NCI-H2107 treated with DMSO at 0.1 percent for 48 hours (cell line): ENCODE measurements around the gene TEAD1.

ENCODE experiments used
- DNase-seq: peaks from one replicate; lab custom pipeline; 2025; ENCODE audit not compliant: unreplicated experiment; lab: John Stamatoyannopoulos, UW

TEAD1 gene

DNA sequence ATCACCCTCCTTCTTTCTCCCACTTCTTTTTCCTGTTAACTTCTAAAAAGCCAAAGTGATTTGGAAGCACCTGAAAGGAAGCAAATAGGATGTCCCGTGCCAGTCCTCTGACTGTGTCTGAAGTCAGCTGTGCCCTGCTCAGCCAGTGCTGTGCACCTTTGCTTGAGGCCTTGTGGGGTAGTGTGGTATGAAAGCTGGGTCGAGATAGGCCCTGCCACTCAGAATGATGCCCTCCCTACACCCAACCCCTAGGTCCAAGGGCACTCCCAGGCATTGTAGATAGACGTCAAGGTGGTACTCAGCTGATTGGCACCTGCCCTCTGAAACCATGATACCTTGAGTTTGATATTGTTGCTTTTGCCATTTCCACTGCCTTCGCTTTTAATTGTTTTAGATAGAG, 251.3 kb downstream of the TEAD1 start:
- DNase-seq, result no peak

GRCh38 chr11:12927221-12927620, 253.0 kb downstream of the TEAD1 start:
- DNase-seq, result no peak

DNA sequence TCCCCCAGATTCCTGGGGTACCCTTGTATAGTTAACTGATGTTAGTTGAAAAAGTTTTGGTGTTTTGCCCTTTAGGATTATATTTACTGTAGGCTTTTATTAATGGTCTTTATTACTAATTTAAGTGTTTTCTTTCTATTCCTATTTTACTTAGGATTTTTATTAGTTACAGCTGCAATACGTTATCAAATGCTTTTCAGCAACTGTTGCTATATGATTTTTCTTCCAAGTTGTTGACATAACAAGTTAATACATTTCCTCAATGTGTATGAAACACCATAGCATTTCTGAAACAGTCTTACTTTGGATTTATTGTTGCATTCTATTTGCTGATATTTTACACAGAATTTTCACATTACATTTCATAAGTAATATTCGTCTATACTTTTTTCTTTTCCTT, 253.7 kb downstream of the TEAD1 start:
- DNase-seq, result no peak

GRCh38 chr11:12930850-12931249, 256.6 kb downstream of the TEAD1 start:
- DNase-seq, result no peak

GRCh38 chr11:12932485-12932884, 258.3 kb downstream of the TEAD1 start:
- no peak for DNase-seq

GRCh38 chr11:12936200-12936599, 262.0 kb downstream of the TEAD1 start:
- no peak for DNase-seq

DNA sequence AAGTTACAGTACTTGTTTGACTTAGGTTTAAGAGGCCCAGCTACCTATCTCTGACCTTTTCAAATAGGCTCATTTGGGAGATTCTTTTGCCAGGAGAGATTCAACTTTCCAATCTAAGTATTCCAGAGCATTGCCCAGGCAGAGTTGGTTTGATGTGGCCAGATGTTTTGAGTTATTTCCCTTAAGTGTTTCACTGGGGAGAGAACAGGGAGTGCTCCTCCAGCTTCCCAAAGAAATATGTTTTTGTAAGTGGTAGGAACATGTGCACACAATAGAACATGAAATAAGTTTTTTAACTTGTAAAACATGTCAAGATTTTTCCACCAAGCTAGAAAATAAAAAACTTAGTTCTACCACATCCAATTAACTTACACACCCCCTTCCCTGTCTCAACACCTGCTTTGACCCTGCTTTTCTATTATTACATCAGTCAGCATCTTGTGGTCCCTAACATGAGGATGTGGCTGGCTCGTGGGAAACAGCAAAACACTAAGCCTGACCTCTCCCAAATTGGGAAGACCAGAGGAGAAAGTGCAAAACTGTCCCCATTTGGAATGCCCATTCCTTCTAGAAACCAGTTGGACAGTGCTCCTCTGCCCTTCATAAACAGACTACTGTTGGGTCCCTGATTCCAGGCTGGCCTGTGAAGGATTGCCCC, 264.5 kb downstream of the TEAD1 start:
- no peak for DNase-seq

DNA sequence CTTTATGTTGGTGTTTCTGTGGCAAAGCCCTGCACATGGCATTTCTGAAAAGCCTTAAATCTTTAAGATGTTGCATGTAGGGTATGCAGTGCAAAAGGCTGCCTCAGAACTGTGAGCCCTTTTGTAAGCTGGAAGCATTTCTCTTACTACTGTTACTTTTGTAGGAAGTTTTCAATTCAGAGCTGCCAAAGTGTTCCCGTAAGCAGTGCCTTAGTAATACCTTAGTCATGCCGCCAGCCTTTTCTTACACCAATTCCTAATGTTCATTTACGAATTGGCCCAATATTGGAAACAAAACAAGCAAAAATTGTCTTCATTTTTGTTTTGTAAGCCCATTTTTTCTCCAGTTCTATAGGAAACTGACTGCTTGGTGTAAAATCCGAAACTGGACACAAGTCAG, 267.4 kb downstream of the TEAD1 start:
- no peak for DNase-seq

DNA sequence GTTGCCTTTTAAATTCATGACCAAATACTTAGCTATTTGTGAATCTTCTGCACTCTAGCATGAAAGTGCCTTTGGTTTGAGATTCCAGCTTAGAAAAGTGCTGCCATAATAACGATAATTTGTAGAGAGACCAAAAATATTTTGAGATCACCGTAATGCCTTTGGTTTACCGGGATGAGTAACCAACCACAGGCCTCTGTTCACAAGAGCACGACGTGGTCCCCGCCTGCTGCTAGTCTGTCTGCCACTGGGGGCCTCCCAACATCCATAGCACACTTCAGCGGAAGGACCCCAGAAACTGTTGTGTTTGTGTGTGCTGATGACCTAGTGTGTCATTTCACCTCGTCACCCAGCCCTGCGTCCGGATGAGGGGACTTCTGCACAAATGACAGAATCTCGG, 267.9 kb downstream of the TEAD1 start:
- no peak for DNase-seq

DNA sequence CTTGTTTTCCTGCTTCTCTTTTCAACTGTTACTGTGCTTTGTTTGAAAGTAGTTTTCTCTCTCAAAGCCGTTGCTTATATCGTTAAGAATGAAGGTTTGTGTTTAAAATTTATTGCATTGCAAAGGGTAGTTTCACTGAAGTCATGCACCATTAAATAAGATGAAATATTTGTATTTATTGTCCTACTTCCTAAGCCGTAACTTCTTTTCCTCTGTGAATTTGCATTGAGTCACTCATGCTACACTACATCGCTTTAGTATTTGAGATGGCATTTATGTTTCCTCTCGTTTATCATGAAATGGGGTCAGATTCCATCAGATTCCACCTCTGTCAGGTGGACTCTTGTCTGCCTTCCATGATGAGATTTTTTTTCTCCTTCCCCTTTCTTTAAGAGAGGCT, 269.1 kb downstream of the TEAD1 start:
- no peak for DNase-seq

GRCh38 chr11:12944889-12945288, 270.7 kb downstream of the TEAD1 start:
- DNase-seq, result no peak

DNA sequence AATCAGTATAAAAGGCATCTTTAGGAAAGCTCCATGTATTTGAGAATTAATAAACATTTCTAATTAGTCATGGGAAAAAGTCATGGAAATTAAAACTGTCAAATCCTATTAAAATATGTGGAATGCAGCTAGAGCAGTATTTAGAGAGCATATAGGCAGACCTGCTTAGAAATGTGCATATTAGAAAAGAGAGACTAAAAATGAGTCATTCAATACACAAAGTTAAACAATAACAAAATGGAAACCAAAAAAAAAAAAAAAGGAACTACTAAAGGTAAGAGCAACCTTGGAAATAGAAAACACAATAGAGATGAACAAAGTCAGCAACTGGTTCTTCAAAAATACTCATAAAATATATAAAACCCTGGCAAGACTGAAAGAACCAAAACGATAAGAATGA, 275.2 kb downstream of the TEAD1 start:
- DNase-seq, result no peak

DNA sequence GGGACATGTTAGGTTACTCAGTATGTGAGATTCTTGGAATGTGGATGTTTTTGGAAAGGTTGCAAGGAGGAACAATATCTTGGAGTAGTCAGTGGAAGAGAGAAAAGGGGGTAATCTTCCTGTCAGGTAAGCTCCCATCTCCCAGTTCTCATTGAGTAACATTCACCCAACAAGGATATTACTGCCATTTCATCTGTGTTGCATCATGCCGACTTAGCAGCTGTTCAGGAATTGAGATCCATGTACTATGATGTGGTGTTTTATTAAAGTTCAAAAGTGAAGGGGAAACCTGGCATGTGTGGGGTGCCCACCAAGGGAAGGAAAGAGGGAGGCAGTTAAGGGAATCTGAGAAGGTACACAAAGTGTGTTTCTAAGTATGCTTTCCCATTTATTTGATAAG, 276.4 kb downstream of the TEAD1 start:
- DNase-seq, result no peak

DNA sequence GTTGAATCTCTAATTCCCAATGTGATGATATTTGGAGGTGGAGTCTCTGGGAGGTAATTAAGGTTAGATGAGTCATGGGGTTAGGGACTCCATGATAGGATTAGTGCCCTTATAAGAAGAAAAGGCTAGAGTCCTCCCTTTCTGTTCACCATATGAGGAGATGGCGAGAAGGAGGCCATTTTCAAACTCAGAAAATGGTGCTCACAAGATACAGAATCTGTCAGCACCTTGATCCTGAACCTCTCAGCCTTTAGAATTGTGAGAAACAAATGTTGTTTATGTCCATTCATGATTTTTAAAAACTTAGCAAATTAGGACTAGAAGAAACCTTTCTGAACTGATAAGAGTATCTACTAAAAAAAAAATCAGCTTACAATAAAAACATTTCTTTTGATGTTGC, 277.2 kb downstream of the TEAD1 start:
- no peak for DNase-seq

- DNase-seq, result no peak
Measured at GRCh38 chr11:12952094-12952493, 277.9 kb downstream of the TEAD1 start.

DNA sequence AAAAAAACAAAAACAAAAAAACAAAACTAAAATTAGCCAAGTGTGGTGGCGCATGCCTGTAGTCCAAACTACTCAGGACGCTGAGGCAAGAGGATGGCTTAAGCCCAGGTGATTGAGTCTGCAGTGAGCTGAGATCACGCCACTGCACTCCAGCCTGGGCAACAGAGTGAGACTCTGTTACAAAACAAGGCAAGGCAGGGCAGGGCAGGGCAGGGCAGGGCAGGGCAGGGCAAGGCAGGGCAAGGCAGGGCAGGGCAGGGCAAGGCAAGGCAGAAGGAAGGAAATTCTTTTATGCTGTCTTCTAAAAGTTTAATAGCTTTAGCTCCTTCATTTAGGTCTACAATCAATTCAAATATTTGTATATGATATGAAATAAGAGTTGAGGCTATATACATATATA, 284.8 kb downstream of the TEAD1 start:
- no peak for DNase-seq

GRCh38 chr11:12961615-12962014, 287.4 kb downstream of the TEAD1 start:
- no peak for DNase-seq

GRCh38 chr11:12962306-12962705, 288.1 kb downstream of the TEAD1 start:
- DNase-seq, result no peak

DNA sequence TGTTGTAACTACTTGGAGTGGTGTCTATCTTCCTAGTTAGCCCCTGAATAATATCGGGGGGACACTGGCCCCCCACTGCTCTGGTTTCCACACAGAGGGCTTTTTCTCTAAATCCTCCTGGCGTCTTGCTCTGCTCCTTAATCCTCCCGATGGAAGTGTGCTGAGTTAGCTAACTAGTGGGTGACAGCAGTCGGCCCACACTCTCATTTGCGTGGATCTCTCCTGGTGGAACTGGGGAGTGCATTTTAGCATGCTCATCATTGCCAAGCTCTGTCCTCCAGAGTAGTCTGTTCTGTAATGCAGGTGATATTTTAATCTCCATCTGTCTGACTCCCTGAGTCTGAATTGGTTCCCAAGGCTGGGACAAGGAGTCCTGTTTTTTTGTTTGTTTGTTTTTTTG, 288.8 kb downstream of the TEAD1 start:
- DNase-seq, result no peak

DNA sequence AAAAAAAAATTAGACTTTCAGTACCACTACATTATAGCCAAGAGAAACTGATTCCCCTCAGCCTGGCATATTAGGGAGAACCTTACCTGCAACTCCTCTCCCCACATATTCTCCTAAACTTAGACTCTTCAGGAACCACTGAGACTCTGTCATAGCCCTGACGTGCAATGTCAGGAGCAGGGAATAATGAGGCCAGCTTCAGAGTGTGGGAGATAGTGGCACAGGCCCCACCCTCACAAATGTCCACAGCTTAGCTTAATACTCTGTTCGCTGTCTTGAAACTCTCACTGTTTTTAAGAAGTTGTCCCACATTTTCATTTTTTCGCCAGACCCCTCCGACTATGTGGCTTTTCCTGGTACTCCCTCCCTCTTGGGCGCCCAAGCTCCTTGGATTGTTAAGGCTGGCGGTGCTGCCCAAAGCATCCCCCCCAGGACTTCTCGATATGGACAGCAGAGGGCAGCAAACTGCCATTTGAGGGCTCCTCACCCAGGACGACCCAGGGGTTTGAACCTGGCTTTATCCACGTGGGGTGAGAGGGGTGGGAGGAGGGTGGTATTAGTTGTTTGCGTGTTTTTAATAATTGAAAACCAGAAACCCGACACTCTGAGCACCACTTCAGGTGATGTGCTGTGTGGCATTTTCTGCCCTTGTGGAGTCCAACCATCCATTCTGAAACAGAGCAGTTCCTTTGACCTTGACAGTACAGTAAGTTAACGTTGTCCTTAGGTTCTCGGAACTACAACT, 289.7 kb downstream of the TEAD1 start:
- DNase-seq, result peak; percentile 63

- DNase-seq, result no peak
Measured at GRCh38 chr11:12964650-12965049, 290.4 kb downstream of the TEAD1 start.

GRCh38 chr11:12966002-12966401, 291.8 kb downstream of the TEAD1 start:
- peak; percentile 16 for DNase-seq

- no peak for DNase-seq
Measured at GRCh38 chr11:12968101-12968500, 293.9 kb downstream of the TEAD1 start.
